ENCODE measurements around the gene C1orf122. TPM values are rescaled to one million over a fixed set of nuclear protein-coding genes. Genes with fewer than 3 reads are reported as not detected.

Gene C1orf122
- total and polyA plus RNA-seq, 2 of the 8 experiments (the other 6 are each of a cell fraction or from before 2014, with no cell fraction given): 32.1 to 36.9 TPM

GRCh38 chr1:37795340-37796125 is 12.1 kb upstream of the C1orf122 start (continued):
- TF ChIP-seq NANOG (IDR thresholded peaks at IDR 0.05; ENCODE audit: insufficient read depth, low read depth, low read length, poor library complexity, severe bottlenecking) (no peak), RAD21 (IDR thresholded peaks at IDR 0.05 in 1 of 2, conservative IDR thresholded peaks at IDR 0.05 in 1 of 2; ENCODE audit: low read depth in 2 of 2, low read length in 2 of 2) (peak in 1 of 2 experiments; percentile 30; a peak in 1 of 4 replicates), SIX5 (IDR thresholded peaks at IDR 0.05; ENCODE audit: low read depth, low read length) (no peak), CHD7 (IDR thresholded peaks at IDR 0.05; ENCODE audit: insufficient replicate concordance, low read length) (no peak), GABPA (IDR thresholded peaks at IDR 0.05; ENCODE audit: borderline replicate concordance, insufficient read depth, low read length) (peak; percentile 82; the same call in 1 of the 2 replicates), POU5F1 (IDR thresholded peaks at IDR 0.05; ENCODE audit: low read depth, low read length) (no peak), SIN3A (conservative IDR thresholded peaks at IDR 0.05 in 1 of 2, IDR thresholded peaks at IDR 0.05 in 1 of 2; ENCODE audit: low read depth in 1 of 2, low read length in 2 of 2) (peak; percentile 98 to 99)
- TF ChIP-seq, protein P1, sequence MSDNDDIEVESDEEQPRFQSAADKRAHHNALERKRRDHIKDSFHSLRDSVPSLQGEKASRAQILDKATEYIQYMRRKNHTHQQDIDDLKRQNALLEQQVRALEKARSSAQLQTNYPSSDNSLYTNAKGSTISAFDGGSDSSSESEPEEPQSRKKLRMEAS (IDR thresholded peaks at IDR 0.05): peak; percentile 92
